Right atrium auricular region (tissue), 2 donors: ENCODE measurements around the gene DOC2A. TPM values are rescaled to one million over a fixed set of nuclear protein-coding genes. Genes with fewer than 3 reads are reported as not detected.

Source experiments
- DNase-seq: peaks from one replicate; pipeline ENCODE4 v3.0.0-alpha.2; 2019; ENCODE audit warnings: low spot score
- H3K27ac ChIP-seq, 2 donors: fragments of 200-600 bp; sonication (generic); 1 replicate in 1 of 2; 2 replicates in 1 of 2; pipeline ENCODE4 v1.5.1; 2016 to 2019
- H3K27me3 ChIP-seq, 2 donors: fragments of 200-600 bp; sonication (generic); one replicate each; pipeline versions ENCODE4 v1.5.1 to v1.6.0; 2017 to 2019
- H3K36me3 ChIP-seq: fragments of 200-600 bp; sonication (generic); one replicate; pipeline ENCODE4 v1.5.1; 2016
- H3K4me1 ChIP-seq, 2 donors: fragments of 200-600 bp; sonication (generic); one replicate each; pipeline versions ENCODE4 v1.5.1 to v1.6.0; 2017 to 2019
- H3K4me3 ChIP-seq, 2 donors: fragments of 200-600 bp; sonication (generic); 1 replicate in 1 of 2; 2 replicates in 1 of 2; pipeline ENCODE4 v1.5.1; 2017 to 2019; ENCODE audit warnings: mild to moderate bottlenecking in 1 of 2, moderate library complexity in 1 of 2
- H3K9me3 ChIP-seq, 2 donors: fragments of 200-600 bp; sonication (generic); one replicate each; pipeline ENCODE4 v1.5.1; 2019
- CTCF ChIP-seq, 2 donors: fragments of 200-600 bp; sonication (generic); IDR thresholded peaks; one replicate each; pipeline ENCODE4 v1.5.1; 2019; ENCODE audit warnings: antibody characterized with exemption in 2 of 2
- total RNA-seq, 2 donors: library from RNA; depleted of rRNA; stranded (reverse); fragments of >200 nt; gene quantifications; one replicate each; pipeline ENCODE4 v1.1.0, GENCODE V29; 2016

Gene DOC2A
- total RNA-seq, 2 donors from 2014 or later = not detected

GRCh38 chr16:29982560-29983419 is 28.0 kb downstream of the DOC2A start:
- Histone ChIP-seq H3K4me1 (peaks cover 0 to 13% of the 10 kb centered on the region in 2 donors), H3K36me3 (peaks cover 100% of the 10 kb centered on the region), H3K27me3 (no peaks in the 10 kb centered on the region), H3K27ac (no peak overlapping the region), H3K9me3 (no peaks in the 10 kb centered on the region), H3K4me3 (no peak overlapping the region)
- TF ChIP-seq CTCF (IDR thresholded peaks at IDR 0.05) = no peak
- no peak for DNase-seq

- H3K4me3 ChIP-seq = no peak overlapping the region
- H3K9me3 ChIP-seq = no peaks in the 10 kb centered on the region
- peaks cover 63% of the 10 kb centered on the region for H3K36me3 ChIP-seq
- DNase-seq = no peak
- H3K27ac ChIP-seq = peak overlapping the region in 1 of 2 donors; percentile 6
- H3K27me3 ChIP-seq = no peaks in the 10 kb centered on the region
- no peak for TF ChIP-seq CTCF (IDR thresholded peaks at IDR 0.05)
- H3K4me1 ChIP-seq = peaks cover 0 to 49% of the 10 kb centered on the region in 2 donors
Measured at GRCh38 chr16:29978564-29979270, 32.1 kb downstream of the DOC2A start.

- DNase-seq = no peak
- Histone ChIP-seq H3K9me3 (no peaks in the 10 kb centered on the region), H3K27me3 (no peaks in the 10 kb centered on the region), H3K36me3 (peaks cover 56% of the 10 kb centered on the region), H3K4me3 (no peak overlapping the region), H3K4me1 (peaks cover 0 to 49% of the 10 kb centered on the region in 2 donors), H3K27ac (peak overlapping the region; percentile 91 to 97)
- TF ChIP-seq CTCF (IDR thresholded peaks at IDR 0.05) = no peak
Measured at GRCh38 chr16:29978081-29978480, 32.7 kb downstream of the DOC2A start.

- peaks cover 0 to 49% of the 10 kb centered on the region in 2 donors for H3K4me1 ChIP-seq
- peaks cover 48% of the 10 kb centered on the region for H3K36me3 ChIP-seq
- peak overlapping the region in 1 of 2 donors; percentile 96 for H3K4me3 ChIP-seq
- no peak for DNase-seq
- H3K9me3 ChIP-seq = no peaks in the 10 kb centered on the region
- H3K27me3 ChIP-seq = no peaks in the 10 kb centered on the region
- peak overlapping the region; percentile 91 to 97 for H3K27ac ChIP-seq
- no peak for TF ChIP-seq CTCF (IDR thresholded peaks at IDR 0.05)
Measured at GRCh38 chr16:29977063-29977825, 33.6 kb downstream of the DOC2A start.

GRCh38 chr16:29975811-29976511 is 34.9 kb downstream of the DOC2A start:
- Histone ChIP-seq H3K27me3 (no peaks in the 10 kb centered on the region), H3K27ac (peak overlapping the region; percentile 91 to 97), H3K9me3 (no peaks in the 10 kb centered on the region), H3K36me3 (peaks cover 35% of the 10 kb centered on the region), H3K4me1 (peaks cover 0 to 49% of the 10 kb centered on the region in 2 donors), H3K4me3 (peak overlapping the region; percentile 3 to 96)
- TF ChIP-seq CTCF (IDR thresholded peaks at IDR 0.05) = no peak
- DNase-seq = no peak
